Measurements from ENCODE around the gene CTU2. TPM values are rescaled to one million over a fixed set of nuclear protein-coding genes. Genes with fewer than 3 reads are reported as not detected.

Gene CTU2
- total and polyA plus RNA-seq, 10 of the 15 experiments (the other 5 are each of a cell fraction or from before 2014, with no cell fraction given) = 0.32 to 44.5 (median 18.2) TPM

- intact Hi-C loops (cut with micrococcal nuclease; ENCODE audit: unreplicated experiment) = no loop called here
- Histone ChIP-seq H3K4me3 (no peak overlapping the region), H3K4me1 (ENCODE audit: control insufficient read depth, insufficient read depth, low read length) (peaks cover 12% of the 10 kb centered on the region), H3K36me3 (ENCODE audit: control insufficient read depth in 2 of 2, insufficient read depth in 2 of 2, low read length in 1 of 2) (peaks cover 0 to 6% of the 10 kb centered on the region in 2 experiments; a peak in 2 of 4 replicates), H3K79me2 (ENCODE audit: control insufficient read depth, insufficient read depth, low read length) (no peaks in the 10 kb centered on the region), H3K4me2 (ENCODE audit: control insufficient read depth, insufficient read depth) (no peak overlapping the region), H4K20me1 (ENCODE audit: control insufficient read depth, insufficient read depth) (no peaks in the 10 kb centered on the region), H2AFZ (ENCODE audit: control insufficient read depth, low read depth, low read length) (no peak overlapping the region), H3K9me3 (replicated peaks; ENCODE audit: control insufficient read depth, insufficient read depth, low read length) (no peaks in the 10 kb centered on the region), H3K9ac (ENCODE audit: control insufficient read depth, insufficient read depth, low read length) (no peak overlapping the region), H3K27ac (ENCODE audit: control insufficient read depth, insufficient read depth) (no peak overlapping the region), H3K27me3 (replicated peaks in 1 of 2; ENCODE audit: control insufficient read depth in 2 of 2, insufficient read depth in 2 of 2, low read length in 1 of 2) (no peaks in the 10 kb centered on the region; a peak in 1 of 4 replicates)
- FAIRE-seq = no peak
- BruUV-seq (replicated peaks) = no TSS peak
- ATAC-seq = no peak
- in situ Hi-C loops (cut with MboI) = no loop called here
- CTCF ChIA-PET = no interaction called here
- DNase-seq (ENCODE audit: low read depth, low spot score) = no peak
- RAD21 ChIA-PET (ENCODE audit: unreplicated experiment) = no interaction called here
- WGBS (ENCODE audit: insufficient coverage, insufficient replicate concordance, low lambda C conversion rate, missing lambda C conversion rate) = 97% methylated on average over 10 of the region's 10 CpGs
- POLR2A ChIA-PET = no interaction called here
- SMC1A ChIA-PET (ENCODE audit: uncharacterized antibody, unreplicated experiment) = no interaction called here
- TF ChIP-seq BMI1 (IDR thresholded peaks at IDR 0.05; ENCODE audit: borderline replicate concordance) = no peak
- no peak for TF ChIP-seq LARP7 (IDR thresholded peaks at IDR 0.05)
- no peak for TF ChIP-seq MLLT1 (IDR thresholded peaks at IDR 0.05)
- no peak for TF ChIP-seq EED (IDR thresholded peaks at IDR 0.05; ENCODE audit: low read depth)
- no peak for TF ChIP-seq IRF3 (IDR thresholded peaks at IDR 0.05)
Observed at GRCh38 chr16:88692861-88693260, 13.4 kb upstream of the CTU2 start.

All from GM12878 (cell line).